ENCODE data around the gene PRKCH.

The PRKCH gene

GRCh38 chr14:61375218-61375617, 53.8 kb downstream of the PRKCH start:
- no peak for DNase-seq (ENCODE audit: extremely low read depth, low read depth)
- TF ChIP-seq CTCF (IDR thresholded peaks at IDR 0.05; ENCODE audit: low read depth, low read length), result no peak

- no peak for DNase-seq (ENCODE audit: extremely low read depth, low read depth)
Measured at GRCh38 chr14:61376314-61376713, 54.9 kb downstream of the PRKCH start.

GRCh38 chr14:61377749-61378148, 56.4 kb downstream of the PRKCH start:
- no peak for DNase-seq (ENCODE audit: extremely low read depth, low read depth)
- TF ChIP-seq CTCF (IDR thresholded peaks at IDR 0.05; ENCODE audit: low read depth, low read length), result no peak

More at GRCh38 chr14:61376314-61376713, 54.9 kb downstream of the PRKCH start:
- TF ChIP-seq CTCF (IDR thresholded peaks at IDR 0.05; ENCODE audit: low read depth, low read length), result no peak

- DNase-seq (ENCODE audit: extremely low read depth, low read depth), result no peak
Measured at GRCh38 chr14:61379639-61380184, 58.3 kb downstream of the PRKCH start.

GRCh38 chr14:61380984-61381383, 59.6 kb downstream of the PRKCH start:
- DNase-seq (ENCODE audit: extremely low read depth, low read depth), result no peak
- TF ChIP-seq CTCF (IDR thresholded peaks at IDR 0.05; ENCODE audit: low read depth, low read length), result no peak

More at GRCh38 chr14:61379639-61380184, 58.3 kb downstream of the PRKCH start:
- no peak for TF ChIP-seq CTCF (IDR thresholded peaks at IDR 0.05; ENCODE audit: low read depth, low read length)

- TF ChIP-seq CTCF (IDR thresholded peaks at IDR 0.05; ENCODE audit: low read depth, low read length), result no peak
- DNase-seq (ENCODE audit: extremely low read depth, low read depth), result no peak
Measured at GRCh38 chr14:61381553-61381952, 60.2 kb downstream of the PRKCH start.

GRCh38 chr14:61382842-61383241, 61.5 kb downstream of the PRKCH start:
- no peak for TF ChIP-seq CTCF (IDR thresholded peaks at IDR 0.05; ENCODE audit: low read depth, low read length)
- no peak for DNase-seq (ENCODE audit: extremely low read depth, low read depth)

Measured in AG09319 (cell line).